WTC11 (cell line): ENCODE measurements around the gene LILRA1. TPM values are rescaled to one million over a fixed set of nuclear protein-coding genes. Genes with fewer than 3 reads are reported as not detected.

ENCODE experiments used
- ATAC-seq: fragments of 200-7000 bp; cut with Tn5 transposase; 2 replicates; pipeline ENCODE4 v1.10.0; 2021; ENCODE audit warnings: mild to moderate bottlenecking, moderate library complexity
- CTCF ChIA-PET: fragments of 300-600 bp; sonication (Branson Sonifier 250); formaldehyde crosslinking; loops from one replicate; lab custom pipeline; 2021; ENCODE audit warnings: antibody characterized with exemption; lab: Charles Lee
- POLR2A ChIA-PET: fragments of 350-600 bp; sonication (Branson Sonifier 250); formaldehyde crosslinking; loops from one replicate; lab custom pipeline; 2021; ENCODE audit warnings: antibody characterized with exemption; lab: Charles Lee
- DNase-seq: peaks from one replicate; pipeline ENCODE4 v3.0.0; 2021; ENCODE audit warnings: low spot score
- H3K27ac Mint-ChIP-seq: 2 replicates; pipeline ENCODE4 v1.8.0; 2021; ENCODE audit warnings: mixed read lengths
- H3K27me3 Mint-ChIP-seq: 2 replicates; pipeline ENCODE4 v1.8.0; 2021; ENCODE audit warnings: low read depth, mild to moderate bottlenecking, moderate library complexity, mixed read lengths
- H3K36me3 Mint-ChIP-seq: 2 replicates; pipeline ENCODE4 v1.8.0; 2021; ENCODE audit warnings: mixed read lengths
- H3K4me1 Mint-ChIP-seq: 2 replicates; pipeline ENCODE4 v1.8.0; 2022; ENCODE audit warnings: mixed read lengths
- H3K4me3 Mint-ChIP-seq: 2 replicates; pipeline ENCODE4 v1.8.0; 2021; ENCODE audit warnings: mild to moderate bottlenecking, moderate library complexity, mixed read lengths
- H3K9me3 Mint-ChIP-seq: 2 replicates; pipeline ENCODE4 v1.8.0; 2021; ENCODE audit warnings: mixed read lengths
- AR ChIP-seq: fragments of 250-450 bp; sonication (Bioruptor Pico); IDR thresholded peaks from 2 replicates; pipeline ENCODE4 v1.9.0; 2021; ENCODE audit warnings: mild to moderate bottlenecking
- CBFB ChIP-seq: sonication (generic); formaldehyde crosslinking; IDR thresholded peaks from 2 replicates; pipeline ENCODE4 v1.8.1; 2022; ENCODE audit warnings: mild to moderate bottlenecking, low read depth, missing genetic modification reagents
- FOXK1 ChIP-seq: sonication (generic); formaldehyde crosslinking; IDR thresholded peaks from 2 replicates; pipeline ENCODE4 v1.8.0; 2022; ENCODE audit warnings: mild to moderate bottlenecking, moderate library complexity, missing genetic modification reagents
- GRHL2 ChIP-seq: fragments of 250-450 bp; sonication (Bioruptor Pico); IDR thresholded peaks from 2 replicates; pipeline ENCODE4 v1.8.0; 2022; ENCODE audit warnings: mild to moderate bottlenecking, moderate library complexity; ENCODE audit not compliant: insufficient replicate concordance, severe bottlenecking
- GTF2I ChIP-seq: fragments of 250-450 bp; sonication (Bioruptor Pico); conservative IDR thresholded peaks from 2 replicates; pipeline ENCODE4 v1.4.0; 2021; ENCODE audit warnings: mild to moderate bottlenecking
- JUN ChIP-seq: sonication (generic); formaldehyde crosslinking; IDR thresholded peaks from 2 replicates; pipeline ENCODE4 v1.8.0; 2023; ENCODE audit warnings: mild to moderate bottlenecking, missing genetic modification reagents
- KAT7 ChIP-seq: sonication (generic); formaldehyde crosslinking; IDR thresholded peaks from 2 replicates; pipeline ENCODE4 v1.8.1; 2023; ENCODE audit warnings: missing genetic modification reagents, mild to moderate bottlenecking, borderline replicate concordance
- RELA ChIP-seq: sonication (generic); formaldehyde crosslinking; IDR thresholded peaks from 2 replicates; pipeline ENCODE4 v1.8.1; 2022; ENCODE audit warnings: missing genetic modification reagents, mild to moderate bottlenecking, borderline replicate concordance
- TP53 ChIP-seq: sonication (generic); formaldehyde crosslinking; IDR thresholded peaks from 2 replicates; pipeline ENCODE4 v1.8.1; 2023; ENCODE audit warnings: mild to moderate bottlenecking, missing genetic modification reagents
- USF1 ChIP-seq: sonication (generic); formaldehyde crosslinking; IDR thresholded peaks from 2 replicates; pipeline ENCODE4 v1.8.0; 2022; ENCODE audit warnings: mild to moderate bottlenecking, missing genetic modification reagents
- ZNF121 ChIP-seq: sonication (generic); formaldehyde crosslinking; IDR thresholded peaks from 2 replicates; pipeline ENCODE4 v1.8.0; 2023; ENCODE audit warnings: missing genetic modification reagents
- ZNF232 ChIP-seq: sonication (generic); formaldehyde crosslinking; IDR thresholded peaks from 2 replicates; pipeline ENCODE4 v1.8.0; 2022; ENCODE audit warnings: mild to moderate bottlenecking, missing genetic modification reagents
- ZNF396 ChIP-seq: fragments of 250-450 bp; sonication (Bioruptor Pico); IDR thresholded peaks from 2 replicates; pipeline ENCODE4 v1.8.0; 2021; ENCODE audit warnings: mild to moderate bottlenecking, moderate library complexity, borderline replicate concordance
- ZSCAN18 ChIP-seq: fragments of 250-450 bp; sonication (Bioruptor Pico); IDR thresholded peaks from 2 replicates; pipeline ENCODE4 v2.1.2; 2022; ENCODE audit warnings: mild to moderate bottlenecking, moderate library complexity
- total RNA-seq: library from RNA; stranded (reverse); gene quantifications from 3 replicates; pipeline ENCODE4 v1.2.3, GENCODE V29; 2021
- TF ChIP-seq, protein P1 (sequence below): fragments of 200-600 bp; IDR thresholded peaks from 2 replicates; pipeline ENCODE4 v1.8.0; 2022; ENCODE audit warnings: antibody characterized with exemption
- TF ChIP-seq, protein P2 (sequence below): sonication (generic); formaldehyde crosslinking; IDR thresholded peaks from 2 replicates; pipeline ENCODE4 v1.8.1; 2023; ENCODE audit warnings: mild to moderate bottlenecking, missing genetic modification reagents, moderate library complexity
- TF ChIP-seq, protein P3 (sequence below): sonication (generic); formaldehyde crosslinking; IDR thresholded peaks from 2 replicates; pipeline ENCODE4 v1.8.0; 2022; ENCODE audit warnings: mild to moderate bottlenecking, missing genetic modification reagents

LILRA1 gene
- total RNA-seq, 1 experiment from 2014 or later = not detected

- no peak for TF ChIP-seq JUN (CRISPR knock-in tag)
Measured at GRCh38 chr19:54551293-54551692, 42.1 kb upstream of the LILRA1 start (continued).

DNA sequence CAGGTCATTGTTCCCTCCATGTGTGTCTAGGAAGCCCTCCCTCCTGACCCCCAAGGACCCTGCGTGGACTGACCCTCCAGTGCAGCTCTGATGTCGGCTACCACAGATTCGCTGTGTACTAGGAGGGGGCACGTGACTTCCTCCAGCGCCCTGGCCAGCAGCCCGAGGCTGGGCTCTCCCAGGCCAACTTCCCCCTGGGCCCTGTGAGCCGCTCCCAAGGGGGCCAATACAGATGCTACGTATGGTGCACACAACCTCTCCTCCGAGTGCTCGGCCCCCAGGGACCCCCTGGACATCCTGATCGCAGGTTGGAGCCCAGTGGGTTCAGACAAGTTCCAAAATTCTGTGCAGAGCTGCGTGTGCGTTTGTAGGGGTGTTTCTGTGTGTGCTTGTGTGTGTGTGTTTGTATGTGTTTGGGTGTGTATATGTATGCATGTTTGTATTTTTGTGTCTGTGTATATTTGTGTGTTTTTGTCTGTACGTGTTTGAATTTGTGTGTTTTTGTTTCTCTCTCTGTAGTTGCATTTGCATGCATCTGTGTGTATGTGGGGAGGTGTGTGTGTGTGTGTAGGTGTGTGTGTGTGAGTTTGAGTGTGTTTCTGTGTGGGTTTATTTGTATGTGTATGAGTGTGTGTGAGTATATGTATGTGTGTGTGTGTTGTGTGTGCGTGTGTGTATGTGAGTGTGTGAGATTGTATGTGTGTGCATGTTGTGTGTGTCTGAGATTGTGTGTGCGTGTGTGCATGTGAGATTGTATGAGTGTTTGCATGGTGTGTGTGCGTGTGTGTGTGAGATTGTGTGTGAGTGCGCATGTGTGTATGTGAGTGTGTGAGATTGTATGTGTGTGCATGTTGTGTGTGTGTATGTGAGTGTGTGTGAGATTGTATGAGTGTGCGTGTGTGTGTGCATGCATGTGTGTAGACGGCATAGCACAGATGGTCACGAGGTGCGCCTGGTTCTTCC lies 41.2 kb upstream of the LILRA1 start:
- CTCF ChIA-PET = no interaction called here
- TF ChIP-seq FOXK1 (CRISPR knock-in tag) (no peak), KAT7 (no peak), RELA (CRISPR knock-in tag) (no peak)
- TF ChIP-seq, protein P1, sequence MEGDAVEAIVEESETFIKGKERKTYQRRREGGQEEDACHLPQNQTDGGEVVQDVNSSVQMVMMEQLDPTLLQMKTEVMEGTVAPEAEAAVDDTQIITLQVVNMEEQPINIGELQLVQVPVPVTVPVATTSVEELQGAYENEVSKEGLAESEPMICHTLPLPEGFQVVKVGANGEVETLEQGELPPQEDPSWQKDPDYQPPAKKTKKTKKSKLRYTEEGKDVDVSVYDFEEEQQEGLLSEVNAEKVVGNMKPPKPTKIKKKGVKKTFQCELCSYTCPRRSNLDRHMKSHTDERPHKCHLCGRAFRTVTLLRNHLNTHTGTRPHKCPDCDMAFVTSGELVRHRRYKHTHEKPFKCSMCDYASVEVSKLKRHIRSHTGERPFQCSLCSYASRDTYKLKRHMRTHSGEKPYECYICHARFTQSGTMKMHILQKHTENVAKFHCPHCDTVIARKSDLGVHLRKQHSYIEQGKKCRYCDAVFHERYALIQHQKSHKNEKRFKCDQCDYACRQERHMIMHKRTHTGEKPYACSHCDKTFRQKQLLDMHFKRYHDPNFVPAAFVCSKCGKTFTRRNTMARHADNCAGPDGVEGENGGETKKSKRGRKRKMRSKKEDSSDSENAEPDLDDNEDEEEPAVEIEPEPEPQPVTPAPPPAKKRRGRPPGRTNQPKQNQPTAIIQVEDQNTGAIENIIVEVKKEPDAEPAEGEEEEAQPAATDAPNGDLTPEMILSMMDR = no peak
- TF ChIP-seq, all 79 proteins: peak for 0
- Mint-ChIP-seq H3K4me3 (no peak overlapping the region), H3K27ac (no peak overlapping the region), H3K4me1 (no peaks in the 10 kb centered on the region), H3K27me3 (peaks cover 9% of the 10 kb centered on the region), H3K9me3 (peaks cover 64% of the 10 kb centered on the region), H3K36me3 (peaks cover 46% of the 10 kb centered on the region)
- POLR2A ChIA-PET = no interaction called here
- no peak for DNase-seq
- ATAC-seq = no peak

- POLR2A ChIA-PET = no interaction called here
- H3K9me3 Mint-ChIP-seq = peaks cover 57% of the 10 kb centered on the region
- H3K4me3 Mint-ChIP-seq = no peak overlapping the region
- H3K4me1 Mint-ChIP-seq = no peaks in the 10 kb centered on the region
- H3K27me3 Mint-ChIP-seq = peaks cover 9% of the 10 kb centered on the region
- no peak overlapping the region for H3K27ac Mint-ChIP-seq
- TF ChIP-seq ZSCAN18 (CRISPR knock-in tag) (no peak), ZNF396 (CRISPR knock-in tag) (no peak), GTF2I (CRISPR knock-in tag) (no peak), TP53 (CRISPR knock-in tag) (no peak), CBFB (CRISPR knock-in tag) (no peak), ZNF232 (CRISPR knock-in tag) (no peak), ZNF121 (CRISPR knock-in tag) (no peak)
- TF ChIP-seq, protein P2, sequence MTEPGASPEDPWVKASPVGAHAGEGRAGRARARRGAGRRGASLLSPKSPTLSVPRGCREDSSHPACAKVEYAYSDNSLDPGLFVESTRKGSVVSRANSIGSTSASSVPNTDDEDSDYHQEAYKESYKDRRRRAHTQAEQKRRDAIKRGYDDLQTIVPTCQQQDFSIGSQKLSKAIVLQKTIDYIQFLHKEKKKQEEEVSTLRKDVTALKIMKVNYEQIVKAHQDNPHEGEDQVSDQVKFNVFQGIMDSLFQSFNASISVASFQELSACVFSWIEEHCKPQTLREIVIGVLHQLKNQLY (CRISPR knock-in tag) = no peak
- TF ChIP-seq, protein P3, sequence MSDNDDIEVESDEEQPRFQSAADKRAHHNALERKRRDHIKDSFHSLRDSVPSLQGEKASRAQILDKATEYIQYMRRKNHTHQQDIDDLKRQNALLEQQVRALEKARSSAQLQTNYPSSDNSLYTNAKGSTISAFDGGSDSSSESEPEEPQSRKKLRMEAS = no peak
- TF ChIP-seq, all 79 proteins: peak for 0
- peaks cover 46% of the 10 kb centered on the region for H3K36me3 Mint-ChIP-seq
- ATAC-seq (no peak), DNase-seq (no peak)
- CTCF ChIA-PET = no interaction called here
Measured at GRCh38 chr19:54552913-54553310, 40.5 kb upstream of the LILRA1 start.

- Mint-ChIP-seq H3K9me3 (peaks cover 61% of the 10 kb centered on the region), H3K36me3 (peaks cover 47% of the 10 kb centered on the region), H3K27me3 (peaks cover 7% of the 10 kb centered on the region), H3K4me3 (no peak overlapping the region), H3K27ac (no peak overlapping the region), H3K4me1 (no peaks in the 10 kb centered on the region)
- TF ChIP-seq KAT7 (no peak), GRHL2 (CRISPR knock-in tag) (no peak), USF1 (CRISPR knock-in tag) (no peak), AR (no peak)
- ChIA-PET POLR2A (no interaction called here), CTCF (interaction anchor here (0.7 kb wide), 1 partner anchor 40 kb away, joined by 5 read pairs; no protein-coding TSS in a partner anchor)
- ATAC-seq (no peak), DNase-seq (no peak)
Measured at GRCh38 chr19:54554006-54554405, 39.4 kb upstream of the LILRA1 start.
